HG03103 (cell line): ENCODE results near the gene VCAN.

Experiments
- ATAC-seq: cut with Tn5 transposase; IDR thresholded peaks from one replicate; pipeline ENCODE4 v1.9.1; 2021; ENCODE audit warnings: low read depth; ENCODE audit not compliant: unreplicated experiment

VCAN gene

GRCh38 chr5:83559118-83559785, 87.7 kb downstream of the VCAN start:
- ATAC-seq = no peak

- ATAC-seq = no peak
These were observed 90.6 kb downstream of the VCAN start for GRCh38 chr5:83562071-83562606.

- no peak for ATAC-seq
These were observed 91.4 kb downstream of the VCAN start for GRCh38 chr5:83562791-83563557.

- ATAC-seq = no peak
These were observed 92.1 kb downstream of the VCAN start for GRCh38 chr5:83563631-83564030.

- ATAC-seq = no peak
These were observed 92.7 kb downstream of the VCAN start for GRCh38 chr5:83564069-83564749.

- no peak for ATAC-seq
These were observed 96.2 kb downstream of the VCAN start for GRCh38 chr5:83567741-83568140.

- ATAC-seq = no peak
These were observed 96.6 kb downstream of the VCAN start for GRCh38 chr5:83568186-83568585.

GRCh38 chr5:83570916-83571315, 99.4 kb downstream of the VCAN start:
- no peak for ATAC-seq

GRCh38 chr5:83572271-83572670, 100.7 kb downstream of the VCAN start:
- no peak for ATAC-seq

- no peak for ATAC-seq
These were observed 104.8 kb downstream of the VCAN start for GRCh38 chr5:83576341-83576740.

GRCh38 chr5:83577036-83577636, 105.6 kb downstream of the VCAN start:
- no peak for ATAC-seq

- ATAC-seq = no peak
These were observed 112.3 kb downstream of the VCAN start for GRCh38 chr5:83583859-83584258.

- no peak for ATAC-seq
These were observed 115.6 kb downstream of the VCAN start for GRCh38 chr5:83586874-83587776.

GRCh38 chr5:83589786-83590185, 118.2 kb downstream of the VCAN start:
- no peak for ATAC-seq

GRCh38 chr5:83590966-83591365, 119.4 kb downstream of the VCAN start:
- no peak for ATAC-seq

- ATAC-seq = no peak
These were observed 123.7 kb downstream of the VCAN start for GRCh38 chr5:83595217-83595616.

- ATAC-seq = peak; percentile 67
These were observed 136.6 kb downstream of the VCAN start for GRCh38 chr5:83608122-83608521.

- ATAC-seq = no peak
These were observed 143.3 kb downstream of the VCAN start for GRCh38 chr5:83614841-83615240.

GRCh38 chr5:83628360-83628759, 156.8 kb downstream of the VCAN start:
- ATAC-seq = no peak
